Ovary (tissue), 3 donors: ENCODE data around the gene ZNF208.

Experiments
- CTCF ChIP-seq, 3 donors: fragments of 450-650 bp in 2 of 3; fragments of 200-600 bp in 1 of 3; IDR thresholded peaks; one replicate each; pipeline versions ENCODE4 v1.5.1 to v1.8.0; 2016 to 2022; ENCODE audit warnings: antibody characterized with exemption in 3 of 3, mild to moderate bottlenecking in 1 of 3
- POLR2A ChIP-seq: fragments of 450-650 bp; IDR thresholded peaks from one replicate; pipeline ENCODE4 v1.6.1; 2017; ENCODE audit warnings: antibody characterized with exemption, mild to moderate bottlenecking, moderate library complexity
- donor health status: DM: no; HTN: no; CAD: no.

GRCh38 chr19:22030680-22031079, 19.9 kb upstream of the ZNF208 start:
- TF ChIP-seq POLR2A (no peak), CTCF (IDR thresholded peaks at IDR 0.05) (no peak)
